HPDE6-E6E7 (cell line): ENCODE data around the gene NELL2.

Experiments used
- DNase-seq: peaks from one replicate; pipeline ENCODE4 v3.0.0; 2011; ENCODE audit warnings: missing footprints; ENCODE audit errors: extremely low spot score

Gene NELL2

DNA sequence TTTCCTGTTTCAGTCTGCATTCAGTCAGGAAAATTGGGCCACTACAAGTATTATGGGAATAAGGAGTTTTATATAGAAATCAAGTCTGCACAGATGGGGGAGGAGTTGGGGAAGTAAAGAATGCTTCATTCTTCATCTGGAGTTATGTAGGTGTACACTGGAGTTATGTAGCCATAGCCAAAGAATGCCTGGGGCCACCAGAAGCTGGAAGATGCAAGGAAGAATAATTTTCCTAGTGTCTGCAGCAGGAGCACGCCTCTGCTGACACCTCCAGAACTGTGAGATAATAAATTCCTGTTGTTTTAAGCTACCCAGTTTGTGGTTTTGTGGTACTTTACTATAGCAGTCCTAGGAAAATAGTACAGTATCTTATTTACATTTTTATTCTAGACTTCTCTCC, 333.4 kb downstream of the NELL2 start:
- DNase-seq = no peak

- DNase-seq = no peak
These were observed 338.8 kb downstream of the NELL2 start for GRCh38 chr12:44537354-44537753.

DNA sequence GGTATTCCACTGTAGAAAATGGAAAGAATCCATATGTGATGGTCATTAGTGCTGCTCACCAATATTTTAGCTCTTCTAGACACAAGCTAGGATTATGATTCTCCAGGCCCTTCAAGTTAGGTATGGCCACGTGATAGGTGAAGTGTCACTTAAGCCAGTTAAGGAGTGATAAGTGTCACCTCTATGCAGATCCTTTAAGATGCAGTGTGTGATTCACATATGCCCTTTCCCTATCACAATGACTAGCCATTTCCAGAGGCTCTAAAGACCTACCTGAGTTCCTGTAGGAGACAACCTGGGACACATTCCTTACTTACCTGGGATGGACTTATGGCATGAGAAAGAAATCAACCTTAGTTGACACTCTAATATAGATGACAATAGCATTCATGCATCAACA, 343.2 kb downstream of the NELL2 start:
- no peak for DNase-seq

- no peak for DNase-seq
These were observed 344.7 kb downstream of the NELL2 start for GRCh38 chr12:44531320-44531971.

DNA sequence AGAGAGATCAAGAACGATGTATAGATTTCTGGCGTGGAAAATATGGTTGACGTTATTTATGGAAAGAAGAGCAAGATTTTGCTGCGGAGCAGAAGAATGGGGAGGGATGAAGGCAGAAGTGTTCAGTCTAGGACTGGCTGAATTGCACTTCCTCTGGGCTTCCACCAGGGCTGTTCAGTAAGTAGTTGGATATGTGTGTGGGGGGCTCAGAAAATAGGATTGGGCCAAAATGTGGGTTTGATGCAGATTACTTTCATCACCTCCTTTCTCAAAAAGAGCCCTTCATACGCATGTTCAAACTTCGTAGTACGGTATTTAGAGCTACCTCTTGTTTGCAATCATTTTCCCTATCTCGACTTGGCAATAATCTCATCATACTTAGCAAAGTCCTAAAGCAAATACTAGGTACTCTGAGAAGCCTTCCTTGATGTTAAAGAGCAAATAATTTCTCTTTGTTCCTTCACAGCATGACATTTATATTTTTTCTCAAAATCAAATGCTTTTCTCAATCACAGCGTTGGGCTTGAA, 349.4 kb downstream of the NELL2 start:
- DNase-seq = no peak

DNA sequence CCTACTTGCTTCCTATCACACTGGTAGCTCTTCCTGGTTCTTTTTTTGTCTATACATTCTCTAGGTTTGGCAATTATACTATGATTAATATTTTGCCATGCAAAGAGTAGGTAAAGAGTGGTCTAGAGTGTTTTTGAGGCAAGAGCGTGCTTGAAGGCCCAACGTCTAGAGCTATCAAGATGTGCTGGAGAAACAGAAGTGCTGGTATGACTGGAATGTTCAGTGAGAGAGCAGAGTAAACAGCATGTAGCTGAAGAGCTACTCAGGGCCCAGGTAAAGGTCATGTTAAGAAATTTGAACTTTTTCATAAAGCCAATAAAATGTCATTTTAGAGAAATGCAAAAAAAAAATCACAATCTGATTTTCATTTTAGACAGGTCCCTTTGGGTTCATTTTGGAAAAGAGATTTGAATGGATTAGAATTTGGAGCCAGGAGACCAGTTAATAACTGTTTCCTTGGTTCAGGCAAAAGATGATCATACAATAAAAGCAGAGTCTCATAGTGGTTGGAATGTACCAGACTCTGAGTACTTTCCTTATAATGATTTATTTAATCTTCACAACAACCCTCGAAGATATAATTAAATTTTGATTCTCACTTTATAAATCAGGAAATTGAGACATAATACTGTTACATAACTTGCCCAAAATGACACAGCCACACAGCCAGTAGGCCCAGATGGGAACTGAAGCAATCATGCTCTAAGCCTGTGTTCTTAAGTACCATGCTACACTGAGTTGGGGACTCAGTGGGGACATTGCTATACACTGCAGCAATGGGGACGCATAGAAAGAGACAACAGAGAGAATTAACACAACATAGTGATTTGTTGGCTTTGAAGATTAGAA, 350.1 kb downstream of the NELL2 start:
- DNase-seq = no peak

DNA sequence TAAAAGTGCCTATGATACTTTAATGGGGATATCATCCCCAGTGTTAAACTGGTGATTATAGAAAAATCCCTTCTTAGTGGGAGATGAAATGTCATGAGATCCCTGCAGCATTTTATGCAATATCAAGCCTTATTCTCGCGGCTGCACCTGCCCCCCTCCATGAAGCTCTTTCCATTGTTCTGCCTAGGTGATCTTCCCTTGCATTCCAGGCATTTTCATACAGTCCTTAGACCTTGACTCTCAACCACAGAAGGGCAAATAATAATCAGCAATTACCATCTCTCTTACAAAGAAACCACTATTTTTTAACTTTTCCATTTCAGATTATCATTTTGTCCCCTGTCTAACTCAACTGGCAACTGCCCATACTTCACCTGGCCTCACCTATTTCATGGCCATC, 352.3 kb downstream of the NELL2 start:
- no peak for DNase-seq

DNA sequence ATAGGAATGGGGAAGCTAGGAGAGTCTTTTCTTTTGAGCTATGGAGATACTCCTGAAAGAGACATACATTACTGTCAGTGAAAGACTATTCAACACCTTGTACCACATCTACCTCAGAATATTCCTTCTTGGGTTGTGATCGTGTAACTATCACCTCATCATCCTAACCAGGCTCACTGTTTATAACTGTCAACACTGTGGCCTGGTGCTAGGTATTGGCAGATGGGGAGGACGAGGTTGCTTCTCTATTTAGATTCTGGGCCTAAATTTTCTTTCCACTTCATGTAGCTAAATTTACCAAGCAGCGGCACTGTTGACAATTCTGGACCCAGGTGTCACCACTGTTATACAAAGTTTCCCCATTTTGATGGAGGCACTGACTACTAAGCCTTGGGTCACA, 354.4 kb downstream of the NELL2 start:
- no peak for DNase-seq

GRCh38 chr12:44519931-44520330, 356.2 kb downstream of the NELL2 start:
- no peak for DNase-seq

DNA sequence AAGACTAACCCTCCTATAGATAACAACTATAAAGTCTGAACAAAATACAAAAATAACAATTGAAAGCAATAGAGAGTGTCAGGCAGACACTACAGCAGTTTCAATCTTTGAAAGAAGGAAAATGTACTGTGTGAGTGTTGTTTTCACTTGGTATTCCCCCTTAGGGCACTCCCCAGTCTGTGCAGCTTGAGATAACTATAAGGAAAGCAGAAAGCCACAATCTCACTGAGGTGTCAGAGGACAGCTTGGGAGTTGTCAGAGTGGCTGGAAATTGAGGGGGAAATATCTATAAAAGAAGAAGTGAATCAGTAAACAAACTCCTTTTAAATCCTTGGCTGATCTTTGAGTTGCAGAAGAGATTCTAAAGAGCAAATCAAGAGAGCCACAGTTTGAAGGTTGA, 364.8 kb downstream of the NELL2 start:
- DNase-seq = no peak

DNA sequence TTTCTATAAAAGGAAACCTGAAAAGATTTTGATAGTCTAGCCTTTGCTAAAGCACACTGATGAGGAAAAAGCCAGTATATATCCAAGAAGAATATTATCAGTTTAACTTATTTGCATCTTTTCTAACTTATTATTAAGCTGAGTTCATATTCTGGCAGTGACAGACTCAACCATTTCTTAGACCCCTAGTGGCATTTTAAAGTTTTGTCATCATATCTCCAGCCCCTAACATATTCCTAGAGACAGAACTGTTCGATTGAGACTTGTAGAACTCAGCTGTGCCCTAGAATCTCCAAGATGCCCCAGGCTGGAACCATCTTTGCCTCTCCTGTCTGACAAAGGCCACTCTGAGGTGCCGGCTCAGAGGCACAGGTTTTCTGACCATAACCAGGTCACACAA, 365.6 kb downstream of the NELL2 start:
- DNase-seq = no peak

- no peak for DNase-seq
These were observed 366.0 kb downstream of the NELL2 start for GRCh38 chr12:44510076-44510475.

- DNase-seq = no peak
These were observed 366.6 kb downstream of the NELL2 start for GRCh38 chr12:44509471-44509870.

- DNase-seq = no peak
These were observed 368.7 kb downstream of the NELL2 start for GRCh38 chr12:44507461-44507860.

GRCh38 chr12:44504799-44505198, 371.3 kb downstream of the NELL2 start:
- no peak for DNase-seq

DNA sequence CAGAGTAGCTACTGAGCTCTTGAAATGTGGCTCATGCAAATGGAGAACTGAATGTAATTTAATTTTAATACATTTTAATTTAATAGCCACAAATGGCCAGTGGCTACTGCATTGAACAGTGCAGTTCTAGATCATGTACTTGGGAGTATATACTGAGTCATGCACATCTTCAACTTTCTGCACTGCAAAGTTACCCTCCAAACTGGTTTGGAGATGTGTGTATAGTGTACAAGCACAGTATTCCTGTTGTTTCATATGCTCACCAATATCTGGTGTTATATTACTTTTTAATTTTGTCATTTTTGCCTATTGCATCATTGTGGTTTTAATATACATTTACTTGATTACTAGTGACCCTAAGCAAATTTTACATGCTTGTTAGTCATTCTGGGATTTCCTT, 372.8 kb downstream of the NELL2 start:
- no peak for DNase-seq

- DNase-seq = no peak
These were observed 373.4 kb downstream of the NELL2 start for GRCh38 chr12:44502681-44503080.

DNA sequence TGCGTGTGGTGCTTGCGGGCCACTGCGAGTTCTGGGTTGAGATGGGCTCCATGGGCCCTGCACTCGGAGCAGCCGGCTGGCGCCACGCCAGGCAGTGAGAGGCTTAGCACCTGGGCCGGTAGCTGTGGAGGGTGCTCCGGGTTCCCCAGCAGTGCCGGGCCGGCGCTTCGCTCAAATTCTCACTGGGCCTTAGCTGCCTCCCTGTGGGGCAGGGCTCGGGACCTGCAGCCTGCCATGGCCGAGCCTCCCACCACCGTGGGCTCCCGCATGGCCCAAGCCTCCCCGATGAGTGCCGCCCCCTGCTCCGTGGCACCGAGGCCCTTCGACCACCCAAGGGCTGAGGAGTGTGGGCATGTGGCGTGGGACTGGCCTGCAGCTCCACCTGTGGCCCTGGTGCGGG, 375.7 kb downstream of the NELL2 start:
- DNase-seq = no peak

- no peak for DNase-seq
These were observed 379.1 kb downstream of the NELL2 start for GRCh38 chr12:44497044-44497443.

- DNase-seq = no peak
These were observed 385.9 kb downstream of the NELL2 start for GRCh38 chr12:44490181-44490580.

- no peak for DNase-seq
These were observed 387.9 kb downstream of the NELL2 start for GRCh38 chr12:44488180-44488579.

DNA sequence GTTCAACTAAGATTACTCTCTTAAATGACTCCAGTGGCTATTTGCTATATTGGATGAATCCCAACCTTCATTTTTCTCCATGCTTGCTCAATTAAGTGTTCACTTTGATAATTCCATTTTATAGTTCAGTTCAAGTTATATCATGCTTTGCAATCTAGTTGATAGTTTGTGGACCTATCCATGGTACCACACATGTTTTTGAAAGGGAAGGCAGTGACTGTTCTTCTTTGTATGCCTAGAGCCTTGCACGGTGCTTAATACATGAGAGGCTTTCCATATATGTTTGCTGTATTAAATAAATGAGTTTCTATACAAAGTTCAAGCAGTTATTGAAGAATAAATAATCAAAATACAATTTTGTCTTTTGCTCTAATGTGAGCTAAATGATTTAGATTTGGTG, 391.3 kb downstream of the NELL2 start:
- DNase-seq = no peak

DNA sequence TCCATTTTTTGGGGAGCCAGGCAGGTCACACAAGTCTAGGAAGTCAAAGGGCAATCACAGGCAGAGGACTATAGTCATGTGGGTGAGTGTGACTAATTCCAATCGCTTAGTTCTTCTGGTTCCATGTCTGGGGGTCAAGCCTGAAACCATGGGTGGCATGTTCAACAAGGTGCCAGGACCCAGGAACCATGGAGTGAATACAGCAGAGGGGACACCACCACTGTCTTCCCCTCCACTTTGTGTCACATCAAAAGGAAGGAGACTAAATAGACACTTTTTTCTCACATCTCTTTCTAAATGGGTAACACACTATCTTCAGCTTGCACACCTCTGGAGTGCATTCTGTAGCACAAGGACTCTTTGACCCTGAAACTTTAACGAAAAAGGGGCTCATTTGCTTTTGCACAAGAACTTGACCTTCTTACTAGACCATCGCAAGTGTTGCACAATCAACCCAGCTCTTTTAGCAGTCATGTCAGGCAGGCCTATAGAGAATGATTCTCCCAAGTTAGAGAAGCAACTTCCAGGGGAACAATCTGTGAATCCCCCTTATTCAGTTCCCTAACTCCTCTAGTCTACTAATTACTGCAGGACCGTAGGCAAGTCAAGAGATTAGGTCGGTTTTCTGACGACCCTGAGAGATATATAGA, 398.7 kb downstream of the NELL2 start:
- no peak for DNase-seq
